ENCODE measurements around the gene SMNDC1. TPM values are rescaled to one million over a fixed set of nuclear protein-coding genes. Genes with fewer than 3 reads are reported as not detected.

SMNDC1 gene
- total and polyA plus RNA-seq, 4 donors = 11.8 to 29.2 (median 18.8) TPM

DNA sequence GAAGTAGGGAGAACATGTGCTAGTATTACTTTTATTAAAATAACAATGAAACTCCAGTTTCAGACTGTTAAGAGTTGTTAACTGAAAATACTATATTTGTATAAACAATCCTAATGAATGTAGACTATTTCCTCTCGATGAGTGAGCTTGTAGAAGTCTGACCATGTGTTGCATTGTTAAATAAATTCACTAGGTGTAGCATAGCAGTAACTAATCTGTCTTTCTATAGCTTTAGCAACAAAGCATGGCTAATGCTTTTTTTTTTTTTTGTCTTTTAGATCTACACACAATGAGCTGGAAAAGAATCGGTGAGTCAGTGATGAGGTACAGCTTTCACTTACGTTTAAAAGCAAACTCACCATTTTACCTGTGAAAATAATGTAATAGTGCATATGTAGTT lies 60.2 kb downstream of the SMNDC1 start:
- H3K36me3 ChIP-seq (ENCODE audit: control insufficient read depth in 4 of 4, insufficient read depth in 4 of 4, low read length in 4 of 4) = peaks cover 3 to 8% (median 5%) of the 10 kb centered on the region in 4 donors
- H3K4me1 ChIP-seq (ENCODE audit: control insufficient read depth in 5 of 5, insufficient read depth in 5 of 5, low read length in 5 of 5) = peaks cover 0 to 4% (median 0%) of the 10 kb centered on the region in 5 donors
- DNase-seq = no peak
- no peak overlapping the region for H3K27ac ChIP-seq (ENCODE audit: low read depth in 1 of 2, low read length in 1 of 2)
- no peak for ATAC-seq (ENCODE audit: insufficient read depth, low FRiP score)
- H3K27me3 ChIP-seq (ENCODE audit: control insufficient read depth in 3 of 3, insufficient read depth in 3 of 3, low read length in 2 of 3) = no peaks in the 10 kb centered on the region
- no peaks in the 10 kb centered on the region for H3K9me3 ChIP-seq (ENCODE audit: control insufficient read depth in 4 of 4, insufficient read depth in 3 of 4, low read length in 3 of 4)
- no peak overlapping the region for H3K4me3 ChIP-seq
- no peak overlapping the region for H3K9ac ChIP-seq (ENCODE audit: insufficient read depth in 1 of 2, low read length in 2 of 2)
- TF ChIP-seq CTCF (IDR thresholded peaks at IDR 0.05; ENCODE audit: control extremely low read depth, extremely low read depth) = no peak
- WGBS, 2 donors = 77 to 92% methylated on average over 3 of the region's 3 CpGs

- ATAC-seq (ENCODE audit: insufficient read depth, low FRiP score) = no peak
- Histone ChIP-seq H3K27ac (ENCODE audit: low read depth in 1 of 2, low read length in 1 of 2) (no peak overlapping the region), H3K27me3 (ENCODE audit: control insufficient read depth in 3 of 3, insufficient read depth in 3 of 3, low read length in 2 of 3) (no peaks in the 10 kb centered on the region), H3K36me3 (ENCODE audit: control insufficient read depth in 4 of 4, insufficient read depth in 4 of 4, low read length in 4 of 4) (peaks cover 3 to 21% (median 10%) of the 10 kb centered on the region in 4 donors), H3K4me1 (ENCODE audit: control insufficient read depth in 5 of 5, insufficient read depth in 5 of 5, low read length in 5 of 5) (peaks cover 0 to 4% (median 0%) of the 10 kb centered on the region in 5 donors), H3K9ac (ENCODE audit: insufficient read depth in 1 of 2, low read length in 2 of 2) (no peak overlapping the region), H3K9me3 (ENCODE audit: control insufficient read depth in 4 of 4, insufficient read depth in 3 of 4, low read length in 3 of 4) (peaks cover 0 to 1% (median 0%) of the 10 kb centered on the region in 4 donors), H3K4me3 (no peak overlapping the region)
- WGBS, 2 donors = 94 to 95% methylated on average over 1 of the region's 1 CpG
- TF ChIP-seq CTCF (IDR thresholded peaks at IDR 0.05; ENCODE audit: control extremely low read depth, extremely low read depth) = no peak
- no peak for DNase-seq
Measured at GRCh38 chr10:110242511-110242910, 62.2 kb downstream of the SMNDC1 start.

- Histone ChIP-seq H3K4me3 (no peak overlapping the region), H3K4me1 (ENCODE audit: control insufficient read depth in 5 of 5, insufficient read depth in 5 of 5, low read length in 5 of 5) (peaks cover 0 to 4% (median 0%) of the 10 kb centered on the region in 5 donors), H3K9ac (ENCODE audit: insufficient read depth in 1 of 2, low read length in 2 of 2) (no peak overlapping the region), H3K9me3 (ENCODE audit: control insufficient read depth in 4 of 4, insufficient read depth in 3 of 4, low read length in 3 of 4) (peaks cover 0 to 1% (median 0%) of the 10 kb centered on the region in 4 donors), H3K27me3 (ENCODE audit: control insufficient read depth in 3 of 3, insufficient read depth in 3 of 3, low read length in 2 of 3) (no peaks in the 10 kb centered on the region), H3K36me3 (ENCODE audit: control insufficient read depth in 4 of 4, insufficient read depth in 4 of 4, low read length in 4 of 4) (peaks cover 3 to 22% (median 13%) of the 10 kb centered on the region in 4 donors), H3K27ac (ENCODE audit: low read depth in 1 of 2, low read length in 1 of 2) (no peak overlapping the region)
- DNase-seq (no peak), ATAC-seq (ENCODE audit: insufficient read depth, low FRiP score) (no peak)
- 55 to 75% methylated on average over 2 of the region's 2 CpGs for WGBS, 2 donors
- TF ChIP-seq CTCF (IDR thresholded peaks at IDR 0.05; ENCODE audit: control extremely low read depth, extremely low read depth) = no peak
Measured at GRCh38 chr10:110241841-110242240, 62.9 kb downstream of the SMNDC1 start.

DNA sequence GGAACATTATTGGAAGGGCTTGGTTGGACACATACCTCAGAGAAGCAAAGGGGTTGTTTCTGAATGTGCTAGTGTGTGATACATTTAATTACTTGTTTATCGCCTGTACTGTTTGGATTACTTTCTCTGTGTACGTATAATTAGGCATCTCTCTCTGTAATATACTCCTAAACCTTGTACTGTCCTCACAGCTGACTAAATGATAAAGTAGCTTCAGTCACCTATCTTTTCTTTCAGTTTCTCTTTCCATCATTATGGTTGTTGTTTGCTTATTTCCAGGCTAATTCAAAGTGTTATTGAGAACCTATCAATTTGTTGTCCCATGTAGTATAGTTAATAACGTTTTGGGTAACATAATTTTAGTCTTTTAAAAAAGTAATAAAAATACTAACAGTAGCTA lies 63.3 kb downstream of the SMNDC1 start:
- Histone ChIP-seq H3K27ac (ENCODE audit: low read depth in 1 of 2, low read length in 1 of 2) (no peak overlapping the region), H3K4me3 (no peak overlapping the region), H3K9me3 (ENCODE audit: control insufficient read depth in 4 of 4, insufficient read depth in 3 of 4, low read length in 3 of 4) (peaks cover 0 to 1% (median 0%) of the 10 kb centered on the region in 4 donors), H3K9ac (ENCODE audit: insufficient read depth in 1 of 2, low read length in 2 of 2) (no peak overlapping the region), H3K4me1 (ENCODE audit: control insufficient read depth in 5 of 5, insufficient read depth in 5 of 5, low read length in 5 of 5) (peaks cover 0 to 2% (median 0%) of the 10 kb centered on the region in 5 donors), H3K27me3 (ENCODE audit: control insufficient read depth in 3 of 3, insufficient read depth in 3 of 3, low read length in 2 of 3) (no peaks in the 10 kb centered on the region), H3K36me3 (ENCODE audit: control insufficient read depth in 4 of 4, insufficient read depth in 4 of 4, low read length in 4 of 4) (peaks cover 4 to 22% (median 13%) of the 10 kb centered on the region in 4 donors)
- DNase-seq (no peak), ATAC-seq (ENCODE audit: insufficient read depth, low FRiP score) (no peak)
- TF ChIP-seq CTCF (IDR thresholded peaks at IDR 0.05; ENCODE audit: control extremely low read depth, extremely low read depth) = no peak
- WGBS, 2 donors = 73 to 75% methylated on average over 3 of the region's 3 CpGs

Data from lung (tissue), 12 donors.